GM10266 (cell line): ENCODE measurements around the gene MAPK8.
"Not testable (repeated sequence)": the region's sequence is repeated elsewhere in the genome, so short reads cannot be mapped to it uniquely, and the experiment has no call there.

Experiments used
- DNase-seq: peaks from one replicate; pipeline ENCODE4 v3.0.0; 2012; ENCODE audit errors: extremely low spot score
- TF ChIP-seq, protein P1 (sequence below): IDR thresholded peaks from 2 replicates; pipeline ENCODE4 v1.5.1; 2012; ENCODE audit warnings: mild to moderate bottlenecking, low read depth; ENCODE audit not compliant: control insufficient read depth, insufficient read depth; ENCODE audit errors: missing control alignments

Gene MAPK8

GRCh38 chr10:48274636-48275035, 31.8 kb upstream of the MAPK8 start, which contains the start of gene FRMPD2:
Gene FRMPD2 (minus strand): TSS chr10:48274696. CDS start chr10:48274567, 129 bp downstream.
- TF ChIP-seq, protein P1, sequence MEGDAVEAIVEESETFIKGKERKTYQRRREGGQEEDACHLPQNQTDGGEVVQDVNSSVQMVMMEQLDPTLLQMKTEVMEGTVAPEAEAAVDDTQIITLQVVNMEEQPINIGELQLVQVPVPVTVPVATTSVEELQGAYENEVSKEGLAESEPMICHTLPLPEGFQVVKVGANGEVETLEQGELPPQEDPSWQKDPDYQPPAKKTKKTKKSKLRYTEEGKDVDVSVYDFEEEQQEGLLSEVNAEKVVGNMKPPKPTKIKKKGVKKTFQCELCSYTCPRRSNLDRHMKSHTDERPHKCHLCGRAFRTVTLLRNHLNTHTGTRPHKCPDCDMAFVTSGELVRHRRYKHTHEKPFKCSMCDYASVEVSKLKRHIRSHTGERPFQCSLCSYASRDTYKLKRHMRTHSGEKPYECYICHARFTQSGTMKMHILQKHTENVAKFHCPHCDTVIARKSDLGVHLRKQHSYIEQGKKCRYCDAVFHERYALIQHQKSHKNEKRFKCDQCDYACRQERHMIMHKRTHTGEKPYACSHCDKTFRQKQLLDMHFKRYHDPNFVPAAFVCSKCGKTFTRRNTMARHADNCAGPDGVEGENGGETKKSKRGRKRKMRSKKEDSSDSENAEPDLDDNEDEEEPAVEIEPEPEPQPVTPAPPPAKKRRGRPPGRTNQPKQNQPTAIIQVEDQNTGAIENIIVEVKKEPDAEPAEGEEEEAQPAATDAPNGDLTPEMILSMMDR = no peak
- no peak for DNase-seq

GRCh38 chr10:48277093-48277492, 29.4 kb upstream of the MAPK8 start:
- TF ChIP-seq, protein P1 = no peak
- no peak for DNase-seq

DNA sequence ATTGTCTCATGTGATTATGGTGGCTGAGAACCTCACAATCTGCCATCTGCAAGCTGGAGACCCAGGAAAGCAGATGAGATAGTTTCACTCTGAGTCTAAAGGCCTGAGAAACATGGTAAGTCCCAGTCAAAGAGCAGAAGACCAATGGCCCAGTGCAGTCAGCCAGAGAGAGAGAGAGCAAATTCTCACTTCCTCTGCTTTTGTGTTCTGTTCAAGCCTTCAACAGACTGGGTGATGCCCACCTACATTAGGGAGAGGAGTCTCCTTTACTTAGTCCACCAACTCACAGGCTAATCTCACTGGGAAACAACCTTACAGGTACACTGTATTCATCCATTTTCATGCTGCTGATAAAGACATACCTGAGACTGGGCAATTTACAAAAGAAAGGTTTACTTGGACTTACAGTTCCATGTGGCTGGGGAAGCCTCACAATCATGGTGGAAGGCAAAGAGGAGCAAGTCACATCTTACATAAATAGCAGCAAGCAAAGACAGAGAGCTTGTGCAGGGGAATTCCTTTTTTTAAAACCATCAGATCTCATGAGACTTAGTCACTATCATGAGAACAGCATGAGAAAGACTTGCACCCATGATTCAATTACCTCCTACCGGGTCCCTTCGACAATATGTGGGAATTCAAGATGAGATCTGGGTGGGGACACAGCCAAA, 27.3 kb upstream of the MAPK8 start:
- TF ChIP-seq, protein P1 = no peak
- DNase-seq = peak; percentile 40

- not testable (repeated sequence) for DNase-seq
Measured at GRCh38 chr10:48281697-48282096, 24.8 kb upstream of the MAPK8 start.

DNA sequence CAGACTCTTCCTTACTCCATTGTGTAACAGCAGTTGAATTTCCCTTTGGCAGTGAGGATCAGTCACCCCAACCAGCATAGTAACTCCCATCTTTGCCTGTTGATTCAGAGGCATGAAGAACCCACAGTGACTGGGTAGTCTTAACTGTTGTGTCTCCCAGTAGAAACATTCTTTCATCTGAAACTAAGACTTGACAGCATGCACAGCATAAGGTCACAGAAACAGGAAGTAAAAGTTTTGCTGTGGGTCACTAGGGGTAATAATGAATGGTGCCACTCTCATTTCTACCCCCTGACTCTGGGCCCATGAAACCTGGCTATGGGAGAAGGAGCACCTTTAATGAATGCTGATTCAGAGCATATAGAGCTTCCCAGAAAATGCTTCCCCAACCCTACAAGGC, 23.6 kb upstream of the MAPK8 start:
- TF ChIP-seq, protein P1 = no peak

GRCh38 chr10:48284002-48284546, 22.4 kb upstream of the MAPK8 start:
- no peak for DNase-seq
- TF ChIP-seq, protein P1 = no peak

More for the DNA sequence above, 23.6 kb upstream of the MAPK8 start:
- DNase-seq = no peak

- TF ChIP-seq, protein P1 = no peak
- no peak for DNase-seq
Measured at GRCh38 chr10:48284811-48285210, 21.7 kb upstream of the MAPK8 start.
